GF-D8 (cell line): Measurements from ENCODE around the gene CDC42BPB.

ENCODE experiments used
- DNase-seq: peaks from one replicate; lab custom pipeline; 2025; lab: John Stamatoyannopoulos, UW

Gene CDC42BPB

DNA sequence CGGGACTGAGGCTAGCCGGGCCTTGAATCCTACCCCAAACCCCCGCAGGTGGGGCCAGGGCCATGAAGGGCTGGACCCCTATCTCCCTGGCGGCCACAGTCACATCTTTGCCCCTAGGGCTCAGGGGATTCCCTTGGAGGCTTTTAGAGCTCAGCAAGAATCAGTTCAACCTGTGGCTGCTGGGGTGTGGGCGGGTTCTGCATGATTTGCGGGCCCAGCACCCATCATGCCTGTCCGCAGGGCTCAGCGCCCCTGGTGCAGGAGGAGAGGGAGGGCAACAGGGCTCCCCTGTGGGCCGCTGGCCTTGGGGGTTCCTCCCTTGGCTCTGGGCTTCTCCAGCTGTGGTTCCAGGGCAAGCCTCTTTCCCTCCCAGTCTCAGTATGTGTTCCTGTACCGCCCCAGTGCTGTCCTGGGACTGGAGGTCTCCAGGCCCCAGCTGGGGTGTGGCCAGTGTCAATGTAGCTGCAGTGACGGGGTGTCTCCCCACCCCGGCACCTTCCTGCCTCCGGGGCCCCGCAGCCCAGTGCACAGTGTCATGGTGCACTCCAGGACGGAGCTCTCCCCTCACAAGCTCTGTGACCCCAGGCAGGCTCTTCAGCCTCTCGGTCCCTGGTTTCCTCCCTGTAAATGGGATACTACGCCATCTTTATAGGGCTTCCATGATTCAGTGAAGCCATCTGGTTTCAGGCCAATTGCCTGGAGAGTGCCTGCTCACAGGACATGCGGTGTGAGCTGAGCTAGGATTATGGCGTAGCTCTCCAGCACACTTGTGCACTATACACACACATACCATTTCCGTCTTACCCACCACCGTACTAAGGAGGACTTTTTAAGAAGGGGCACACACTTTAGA is 16.8 kb upstream of the CDC42BPB start:
- DNase-seq = no peak

- DNase-seq = no peak
These were observed 16.1 kb upstream of the CDC42BPB start for GRCh38 chr14:103073367-103073875.

DNA sequence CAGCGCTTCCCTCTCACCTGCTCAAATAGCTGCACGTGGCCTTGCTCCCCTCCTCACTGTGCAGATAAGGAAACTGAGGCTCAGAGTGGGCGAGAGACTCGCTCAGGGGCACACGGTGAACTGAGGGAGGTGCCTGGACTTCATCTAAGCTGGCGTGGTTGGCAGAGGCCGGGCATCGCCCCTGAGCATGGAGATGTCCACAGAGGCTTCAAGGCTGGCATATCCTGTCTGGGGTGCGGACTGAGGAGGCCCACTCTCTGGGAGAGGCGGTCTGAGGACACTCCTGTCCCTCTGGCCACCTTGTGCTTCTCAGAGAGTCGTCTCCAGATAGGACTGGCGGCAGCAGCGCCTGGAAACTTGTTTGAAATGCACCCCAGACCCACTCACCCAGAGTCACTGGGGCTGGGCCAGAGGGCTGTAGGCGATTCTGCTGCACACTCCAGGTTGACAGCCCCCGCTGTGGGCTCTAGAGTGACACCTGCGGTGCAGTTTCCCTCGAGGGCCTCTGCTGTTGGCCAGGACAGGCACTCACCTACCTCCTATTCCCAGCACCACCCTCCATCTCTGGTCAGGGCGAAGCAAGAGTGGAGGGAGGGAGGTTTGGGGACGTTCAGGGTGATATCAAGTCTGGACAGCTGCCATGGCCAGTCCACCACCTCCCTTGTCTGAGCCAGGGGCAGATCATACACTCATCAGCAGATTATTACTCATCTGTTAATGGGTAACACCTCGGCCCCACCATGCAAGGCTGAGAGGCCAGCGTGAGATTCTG is 15.4 kb upstream of the CDC42BPB start:
- no peak for DNase-seq

DNA sequence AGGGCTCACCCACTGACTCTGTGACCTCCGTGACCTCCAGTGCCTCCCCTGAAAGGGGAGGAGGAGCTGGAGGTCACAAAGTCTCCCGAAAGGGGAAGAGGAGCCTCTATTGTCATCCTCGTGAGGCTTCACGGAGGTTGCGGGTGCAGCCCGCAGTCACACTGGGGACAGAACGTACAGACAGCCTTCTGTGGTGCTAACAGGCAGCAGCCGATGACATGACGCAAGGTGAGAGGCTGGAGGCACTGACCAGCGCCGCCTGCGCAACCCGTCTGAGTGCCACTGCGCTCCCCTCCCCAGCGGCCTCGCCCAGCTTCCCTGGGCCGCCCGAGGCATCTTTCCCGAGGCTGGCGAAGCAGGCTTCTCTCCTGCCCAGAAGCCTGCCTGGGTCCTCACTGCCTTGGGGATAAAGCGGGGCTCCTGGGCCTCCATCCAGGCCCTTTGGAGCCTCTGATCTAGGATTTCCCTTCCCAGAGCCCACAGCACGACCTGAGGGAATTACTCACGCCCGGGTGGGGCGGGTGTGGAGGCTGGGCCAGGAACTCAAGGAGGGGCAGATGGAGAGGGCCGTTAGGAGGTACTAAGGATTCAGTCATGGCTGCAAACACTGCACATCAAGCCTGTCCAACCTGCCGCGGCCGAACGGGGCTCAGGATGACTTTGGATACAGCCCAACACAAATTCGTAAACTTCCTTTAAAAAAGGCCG is 14.3 kb upstream of the CDC42BPB start:
- DNase-seq = no peak

- no peak for DNase-seq
These were observed 13.7 kb upstream of the CDC42BPB start for GRCh38 chr14:103070971-103071542.

GRCh38 chr14:103070263-103070885 is 13.0 kb upstream of the CDC42BPB start:
- DNase-seq = no peak

GRCh38 chr14:103068351-103069073 is 11.2 kb upstream of the CDC42BPB start:
- DNase-seq = no peak

- DNase-seq = no peak
These were observed 10.0 kb upstream of the CDC42BPB start for GRCh38 chr14:103067231-103067954.

DNA sequence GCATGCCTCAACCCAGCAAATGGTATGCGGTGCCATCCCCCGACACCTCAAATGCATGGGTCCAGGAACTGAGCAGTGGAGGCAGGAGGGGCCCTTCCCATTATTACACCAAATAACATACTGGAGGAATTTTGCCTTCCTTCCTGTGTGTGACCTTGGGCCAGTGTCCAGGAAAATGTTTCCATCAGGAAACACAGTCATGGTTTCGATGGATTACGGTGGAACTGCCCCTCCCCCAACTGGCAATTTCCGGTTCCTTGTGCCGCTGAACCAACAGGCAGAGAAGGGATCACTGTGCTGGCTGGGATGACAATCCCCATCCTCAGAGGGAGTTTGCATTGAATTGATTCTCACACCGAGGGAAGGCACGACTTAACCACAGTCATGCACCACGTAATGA is 9.1 kb upstream of the CDC42BPB start:
- DNase-seq = no peak

DNA sequence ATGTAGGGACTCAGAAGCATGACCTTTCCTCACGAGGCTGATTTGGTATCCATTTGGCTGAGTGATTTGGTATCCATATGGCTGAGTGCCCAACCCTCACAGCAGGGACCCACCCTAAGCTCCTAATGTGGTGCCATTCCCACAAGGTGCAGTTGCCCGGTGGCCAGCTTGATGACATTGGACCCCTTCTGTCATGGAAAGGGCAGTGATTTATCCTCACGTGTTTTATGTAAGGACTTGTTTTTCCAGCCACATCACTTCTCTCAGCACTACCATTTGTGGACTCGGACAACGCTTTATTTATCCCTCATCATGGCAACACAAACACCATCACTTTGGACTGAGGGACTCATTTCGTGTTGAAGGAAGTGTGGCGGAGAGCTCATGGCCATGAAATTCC is 8.5 kb upstream of the CDC42BPB start:
- no peak for DNase-seq

DNA sequence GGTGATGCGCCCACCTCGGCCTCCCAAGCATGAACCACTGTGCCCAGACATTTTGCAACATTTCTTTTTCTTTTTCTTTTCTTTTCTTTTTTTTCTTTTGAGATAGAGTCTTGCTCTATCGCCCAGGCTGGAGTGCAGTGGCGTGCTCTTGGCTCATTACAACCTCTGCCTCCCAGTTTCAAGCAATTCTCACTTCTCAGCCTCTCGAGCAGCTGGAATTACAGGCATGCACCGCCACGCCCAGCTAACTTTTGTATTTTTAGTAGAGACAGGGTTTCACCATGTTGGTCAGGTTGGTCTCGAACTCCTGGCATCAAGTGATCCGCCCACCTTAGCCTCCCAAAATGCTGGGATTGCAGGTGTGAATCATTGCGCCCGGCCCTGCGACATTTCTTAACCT is 7.6 kb upstream of the CDC42BPB start:
- DNase-seq = no peak

GRCh38 chr14:103064436-103064835 is 7.1 kb upstream of the CDC42BPB start:
- DNase-seq = no peak

DNA sequence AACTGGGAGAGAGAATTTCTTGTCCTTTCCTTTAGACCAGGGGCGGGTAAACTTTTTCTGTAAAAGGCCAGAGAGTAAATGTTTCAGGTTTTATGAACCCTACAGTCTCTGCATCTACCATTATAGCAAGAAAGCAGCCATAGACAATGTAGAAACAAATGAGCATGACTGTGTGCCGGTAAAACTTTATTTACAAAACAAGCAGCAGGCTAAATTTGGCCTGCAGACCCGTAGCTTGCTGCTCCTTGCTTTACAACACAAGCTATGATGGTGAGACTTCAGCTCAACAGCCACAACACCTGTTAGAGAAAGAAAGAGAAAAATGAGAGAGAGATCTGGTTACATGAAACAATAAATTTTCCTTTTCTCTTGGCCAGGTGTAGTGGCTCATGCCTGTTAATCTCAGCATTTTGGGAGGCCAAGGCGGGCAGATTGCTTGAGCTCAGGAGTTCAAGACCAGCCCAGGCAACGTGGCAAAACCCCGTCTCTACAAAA is 4.2 kb upstream of the CDC42BPB start:
- no peak for DNase-seq

- no peak for DNase-seq
These were observed 2.2 kb upstream of the CDC42BPB start for GRCh38 chr14:103059556-103059955.

GRCh38 chr14:103058164-103059055 is 1.1 kb upstream of the CDC42BPB start:
- DNase-seq = no peak

DNA sequence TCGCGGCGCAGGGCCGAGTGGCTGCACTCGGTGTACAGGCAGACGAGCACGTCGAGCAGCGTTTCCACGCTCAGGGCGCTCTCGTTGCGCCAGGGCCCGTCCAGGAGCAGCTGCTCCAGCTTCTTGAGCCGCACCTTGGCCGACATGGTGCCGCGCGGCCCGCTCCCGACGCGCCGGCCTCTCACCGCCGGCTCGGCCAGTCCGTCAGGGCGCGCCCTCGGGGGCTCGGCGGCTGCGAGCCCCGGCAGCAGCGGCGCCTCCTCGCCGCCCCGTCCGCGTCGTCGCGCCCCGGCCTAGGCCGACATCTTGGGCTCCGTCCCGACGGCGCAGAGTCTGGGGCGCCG is 349 bp downstream of the CDC42BPB start:
- no peak for DNase-seq

DNA sequence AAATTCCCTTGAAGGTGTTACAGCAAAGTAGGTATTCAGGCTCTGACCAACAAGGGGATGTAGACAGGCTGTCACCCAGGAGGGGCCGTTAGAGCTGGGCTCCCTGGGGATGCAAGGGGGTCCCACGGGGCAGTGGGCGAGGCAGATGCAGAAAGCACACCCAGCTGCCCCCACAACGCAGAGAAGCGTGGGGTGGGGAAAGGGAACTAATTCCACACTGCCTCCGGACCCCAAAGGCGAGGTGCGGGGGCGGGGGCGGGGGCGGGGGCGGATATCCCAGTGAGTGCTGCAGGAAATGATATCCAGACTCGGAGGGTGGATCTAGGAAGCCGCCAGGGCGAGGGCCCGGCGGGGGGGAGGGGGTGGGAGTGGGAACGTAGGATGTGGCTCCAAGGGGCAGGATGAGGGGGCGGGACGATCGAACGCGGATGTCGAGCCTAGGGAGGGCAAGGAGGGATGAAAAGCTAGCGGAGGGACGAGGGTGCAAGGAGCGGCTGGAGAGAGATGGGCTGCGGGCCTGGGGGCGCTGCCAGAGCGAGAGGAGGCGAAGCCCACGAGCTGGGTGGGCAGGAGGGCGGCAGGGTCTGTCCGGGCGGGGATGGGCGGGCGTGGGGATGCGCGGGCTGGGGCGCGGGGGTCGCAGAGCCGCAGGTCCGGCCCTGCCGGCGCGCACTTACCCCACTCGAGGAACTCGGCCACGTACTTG is 874 bp downstream of the CDC42BPB start:
- DNase-seq = no peak

GRCh38 chr14:103055695-103056094 is 1.7 kb downstream of the CDC42BPB start:
- DNase-seq = no peak

DNA sequence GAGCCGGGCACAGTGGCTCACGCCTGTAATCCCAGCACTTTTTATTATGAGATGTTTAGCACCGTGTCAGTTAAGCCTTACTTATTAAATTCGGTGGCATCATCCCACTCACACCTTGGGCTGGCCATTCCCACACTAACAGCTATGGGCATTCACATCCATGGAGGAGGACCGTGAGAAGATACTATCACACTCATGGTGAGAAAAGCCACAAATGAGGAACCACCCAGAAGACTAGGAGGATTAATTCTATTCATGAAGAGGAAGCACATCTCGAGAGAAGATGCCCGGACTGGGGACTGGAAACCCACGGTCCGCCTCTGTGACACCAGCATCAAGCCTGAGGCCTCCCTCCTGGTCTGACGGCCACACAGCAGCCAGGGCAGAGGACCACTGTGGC is 4.9 kb downstream of the CDC42BPB start:
- DNase-seq = no peak
